Gastrocnemius medialis (tissue), 4 donors: ENCODE results near the gene LAMTOR3.

ENCODE experiments used
- CTCF ChIP-seq, 5 experiments: fragments of 450-650 bp in 3 of 5; fragments of 200-600 bp in 2 of 5; sonication (generic) in 2 of 5; IDR thresholded peaks in 4 of 5; conservative IDR thresholded peaks in 1 of 5; 1 replicate in 4 of 5; 2 replicates in 1 of 5; pipeline ENCODE4 v1.5.1; 2016 to 2019; ENCODE audit warnings: antibody characterized with exemption in 5 of 5, mild to moderate bottlenecking in 3 of 5, moderate library complexity in 3 of 5
- POLR2A ChIP-seq, 2 donors: fragments of 450-650 bp; IDR thresholded peaks; one replicate each; pipeline ENCODE4 v1.6.1; 2017; ENCODE audit warnings: antibody characterized with exemption in 2 of 2, mild to moderate bottlenecking in 2 of 2, moderate library complexity in 2 of 2

GRCh38 chr4:99915449-99915848 lies 21.2 kb upstream of the LAMTOR3 start:
- TF ChIP-seq CTCF (IDR thresholded peaks at IDR 0.05 in 4 of 5, conservative IDR thresholded peaks at IDR 0.05 in 1 of 5) (no peak), POLR2A (IDR thresholded peaks at IDR 0.05) (no peak)
